HG03066 (cell line): ENCODE data around the gene CCDC59.
"Not testable (repeated sequence)": the region's sequence is repeated elsewhere in the genome, so short reads cannot be mapped to it uniquely, and the experiment has no call there.

ENCODE experiments used
- ATAC-seq: cut with Tn5 transposase; IDR thresholded peaks from one replicate; pipeline ENCODE4 v1.9.1; 2021; ENCODE audit warnings: low read depth; ENCODE audit not compliant: unreplicated experiment

Gene CCDC59

GRCh38 chr12:82358200-82359114 is at the start of gene CCDC59, which contains the start of gene METTL25:
TSS of gene CCDC59 (minus strand) at chr12:82358387. CDS start at chr12:82358376, 11 bp downstream.
TSS of gene METTL25 (plus strand) at chr12:82358529. CDS start at chr12:82358566, 37 bp downstream.
- peak; percentile 90 for ATAC-seq

GRCh38 chr12:82407481-82407880 is 49.3 kb upstream of the CCDC59 start:
- ATAC-seq: no peak

GRCh38 chr12:82406651-82407050 is 48.5 kb upstream of the CCDC59 start:
- ATAC-seq: no peak

- no peak for ATAC-seq
These were observed 42.6 kb upstream of the CCDC59 start for GRCh38 chr12:82400819-82401218.

- ATAC-seq: no peak
These were observed 40.7 kb upstream of the CCDC59 start for GRCh38 chr12:82398879-82399278.

- no peak for ATAC-seq
These were observed 25.9 kb upstream of the CCDC59 start for GRCh38 chr12:82383930-82384552.

- no peak for ATAC-seq
These were observed 20.8 kb upstream of the CCDC59 start for GRCh38 chr12:82378997-82379396.

- no peak for ATAC-seq
These were observed 17.0 kb upstream of the CCDC59 start for GRCh38 chr12:82375201-82375600.

- no peak for ATAC-seq
These were observed 8.0 kb upstream of the CCDC59 start for GRCh38 chr12:82366197-82366596.

GRCh38 chr12:82363990-82364389 is 5.8 kb upstream of the CCDC59 start:
- no peak for ATAC-seq

GRCh38 chr12:82361461-82361915 is 3.3 kb upstream of the CCDC59 start:
- ATAC-seq: no peak

GRCh38 chr12:82360834-82361233 is 2.6 kb upstream of the CCDC59 start:
- ATAC-seq: not testable (repeated sequence)

GRCh38 chr12:82359115-82359478 is 910 bp upstream of the CCDC59 start:
- peak; percentile 14 for ATAC-seq

- no peak for ATAC-seq
These were observed 365 bp downstream of the CCDC59 start for GRCh38 chr12:82357845-82358199.

GRCh38 chr12:82357340-82357739 is 847 bp downstream of the CCDC59 start:
- ATAC-seq: no peak

GRCh38 chr12:82351390-82351789 is 6.8 kb downstream of the CCDC59 start:
- no peak for ATAC-seq

- ATAC-seq: no peak
These were observed 8.0 kb downstream of the CCDC59 start for GRCh38 chr12:82350161-82350560.

- ATAC-seq: no peak
These were observed 28.7 kb downstream of the CCDC59 start for GRCh38 chr12:82329508-82329907.

GRCh38 chr12:82327861-82328260 is 30.3 kb downstream of the CCDC59 start:
- ATAC-seq: no peak

- ATAC-seq: peak; percentile 66
These were observed 31.2 kb downstream of the CCDC59 start for GRCh38 chr12:82326905-82327503.
